Stimulated activated CD8-positive, alpha-beta memory T cell treated with anti-CD3 and anti-CD28 coated beads, Interleukin-15, amount 100 ng/mL, for 1 hour (primary cell): ENCODE data around the gene USP17L29.
"Not testable (repeated sequence)": the region's sequence is repeated elsewhere in the genome, so short reads cannot be mapped to it uniquely, and the experiment has no call there.

Experiments used
- DNase-seq: peaks from one replicate; pipeline ENCODE4 v3.0.0-alpha.2; 2020; ENCODE audit warnings: low read depth

The USP17L29 gene, protein sequence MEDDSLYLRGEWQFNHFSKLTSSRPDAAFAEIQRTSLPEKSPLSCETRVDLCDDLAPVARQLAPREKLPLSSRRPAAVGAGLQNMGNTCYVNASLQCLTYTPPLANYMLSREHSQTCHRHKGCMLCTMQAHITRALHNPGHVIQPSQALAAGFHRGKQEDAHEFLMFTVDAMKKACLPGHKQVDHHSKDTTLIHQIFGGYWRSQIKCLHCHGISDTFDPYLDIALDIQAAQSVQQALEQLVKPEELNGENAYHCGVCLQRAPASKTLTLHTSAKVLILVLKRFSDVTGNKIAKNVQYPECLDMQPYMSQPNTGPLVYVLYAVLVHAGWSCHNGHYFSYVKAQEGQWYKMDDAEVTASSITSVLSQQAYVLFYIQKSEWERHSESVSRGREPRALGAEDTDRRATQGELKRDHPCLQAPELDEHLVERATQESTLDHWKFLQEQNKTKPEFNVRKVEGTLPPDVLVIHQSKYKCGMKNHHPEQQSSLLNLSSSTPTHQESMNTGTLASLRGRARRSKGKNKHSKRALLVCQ

DNA sequence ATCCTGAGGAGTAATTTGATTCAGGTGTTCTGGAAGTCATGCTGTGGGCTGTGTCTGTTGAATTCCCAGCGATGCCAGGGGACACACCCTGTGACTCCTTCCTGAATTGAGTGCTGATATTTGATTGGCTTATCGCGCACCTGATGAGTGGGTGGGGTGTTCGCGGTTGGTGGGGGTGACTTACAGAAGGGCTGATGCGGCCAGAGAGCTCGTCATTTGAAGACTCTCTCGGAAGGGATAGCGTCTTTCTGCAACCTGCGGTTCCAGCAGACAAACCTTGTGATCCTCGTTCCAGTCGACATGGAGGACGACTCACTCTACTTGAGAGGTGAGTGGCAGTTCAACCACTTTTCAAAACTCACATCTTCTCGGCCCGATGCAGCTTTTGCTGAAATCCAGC is at the start of gene USP17L29:
Gene USP17L29, plus strand, starts transcription at position 301 of the 400 bp plus-strand sequence. Its CDS starts 0 bp downstream, at position 301.
- DNase-seq: not testable (repeated sequence)

DNA sequence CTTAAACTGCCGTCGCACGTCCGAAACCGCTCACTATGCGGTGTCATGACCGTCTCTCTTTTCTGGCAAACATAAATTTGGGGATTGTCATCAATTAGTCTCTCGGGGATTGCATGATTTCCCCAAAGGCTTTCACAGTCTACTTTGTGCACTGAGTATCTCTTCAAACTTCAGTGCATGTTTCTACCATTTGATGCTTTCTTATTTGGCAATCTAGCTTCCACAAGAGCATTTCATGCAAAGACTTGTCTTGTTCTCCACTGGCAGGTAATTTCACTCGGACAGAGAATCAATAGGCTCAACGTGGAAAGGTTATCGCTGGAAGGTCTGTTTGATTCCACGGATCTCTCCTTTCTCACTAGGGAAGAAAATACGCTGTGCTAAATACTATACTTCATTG is 29.2 kb upstream of the USP17L29 start:
- not testable (repeated sequence) for DNase-seq

GRCh38 chr4:9324865-9325264 is 28.6 kb upstream of the USP17L29 start, which contains the start of gene USP17L24:
Gene USP17L24 (plus strand): TSS chr4:9325165. CDS start chr4:9325165, 0 bp downstream.
- DNase-seq: not testable (repeated sequence)

GRCh38 chr4:9329611-9330010 is 23.8 kb upstream of the USP17L29 start, which contains the start of gene USP17L25:
Gene USP17L25 (plus strand): TSS chr4:9329911. CDS start chr4:9329911, 0 bp downstream.
- not testable (repeated sequence) for DNase-seq

GRCh38 chr4:9334358-9334757 is 19.1 kb upstream of the USP17L29 start, which contains the start of gene USP17L26:
Gene USP17L26 (plus strand): TSS chr4:9334658. CDS start chr4:9334658, 0 bp downstream.
- DNase-seq: not testable (repeated sequence)

GRCh38 chr4:9339103-9339502 is 14.3 kb upstream of the USP17L29 start, which contains the start of gene USP17L5:
Gene USP17L5 (plus strand): TSS chr4:9339403. CDS start chr4:9339403, 0 bp downstream.
- not testable (repeated sequence) for DNase-seq

DNA sequence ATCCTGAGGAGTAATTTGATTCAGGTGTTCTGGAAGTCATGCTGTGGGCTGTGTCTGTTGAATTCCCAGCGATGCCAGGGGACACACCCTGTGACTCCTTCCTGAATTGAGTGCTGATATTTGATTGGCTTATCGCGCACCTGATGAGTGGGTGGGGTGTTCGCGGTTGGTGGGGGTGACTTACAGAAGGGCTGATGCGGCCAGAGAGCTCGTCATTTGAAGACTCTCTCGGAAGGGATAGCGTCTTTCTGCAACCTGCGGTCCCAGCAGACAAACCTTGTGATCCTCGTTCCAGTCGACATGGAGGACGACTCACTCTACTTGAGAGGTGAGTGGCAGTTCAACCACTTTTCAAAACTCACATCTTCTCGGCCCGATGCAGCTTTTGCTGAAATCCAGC is 9.6 kb upstream of the USP17L29 start, which contains the start of gene USP17L27:
Gene USP17L27, plus strand, starts transcription at position 301 of the 400 bp plus-strand sequence. Its CDS starts 0 bp downstream, at position 301.
- not testable (repeated sequence) for DNase-seq

DNA sequence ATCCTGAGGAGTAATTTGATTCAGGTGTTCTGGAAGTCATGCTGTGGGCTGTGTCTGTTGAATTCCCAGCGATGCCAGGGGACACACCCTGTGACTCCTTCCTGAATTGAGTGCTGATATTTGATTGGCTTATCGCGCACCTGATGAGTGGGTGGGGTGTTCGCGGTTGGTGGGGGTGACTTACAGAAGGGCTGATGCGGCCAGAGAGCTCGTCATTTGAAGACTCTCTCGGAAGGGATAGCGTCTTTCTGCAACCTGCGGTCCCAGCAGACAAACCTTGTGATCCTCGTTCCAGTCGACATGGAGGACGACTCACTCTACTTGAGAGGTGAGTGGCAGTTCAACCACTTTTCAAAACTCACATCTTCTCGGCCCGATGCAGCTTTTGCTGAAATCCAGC is 4.8 kb upstream of the USP17L29 start, which contains the start of gene USP17L28:
Gene USP17L28, plus strand, starts transcription at position 301 of the 400 bp plus-strand sequence. Its CDS starts 0 bp downstream, at position 301.
- DNase-seq: not testable (repeated sequence)

DNA sequence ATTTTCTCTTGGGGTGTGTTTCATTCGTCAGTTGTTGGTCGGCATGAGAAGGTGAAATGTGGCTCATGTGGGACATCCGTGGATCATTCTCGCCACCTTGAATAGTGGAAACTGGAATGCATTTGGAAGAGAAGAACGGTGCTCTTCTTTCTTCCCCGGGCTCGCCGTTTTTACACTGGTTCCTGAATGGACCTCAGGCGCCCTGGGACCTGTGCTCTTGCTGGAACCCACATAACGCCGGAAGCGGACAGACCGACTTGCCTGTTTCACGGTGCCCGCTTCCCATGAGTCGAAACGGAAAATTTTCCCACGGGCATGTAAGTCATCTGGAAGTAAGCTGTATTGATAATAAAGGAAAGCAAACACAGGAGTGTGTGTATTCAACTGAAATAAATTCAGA is 2.6 kb upstream of the USP17L29 start:
- not testable (repeated sequence) for DNase-seq

DNA sequence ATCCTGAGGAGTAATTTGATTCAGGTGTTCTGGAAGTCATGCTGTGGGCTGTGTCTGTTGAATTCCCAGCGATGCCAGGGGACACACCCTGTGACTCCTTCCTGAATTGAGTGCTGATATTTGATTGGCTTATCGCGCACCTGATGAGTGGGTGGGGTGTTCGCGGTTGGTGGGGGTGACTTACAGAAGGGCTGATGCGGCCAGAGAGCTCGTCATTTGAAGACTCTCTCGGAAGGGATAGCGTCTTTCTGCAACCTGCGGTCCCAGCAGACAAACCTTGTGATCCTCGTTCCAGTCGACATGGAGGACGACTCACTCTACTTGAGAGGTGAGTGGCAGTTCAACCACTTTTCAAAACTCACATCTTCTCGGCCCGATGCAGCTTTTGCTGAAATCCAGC is 9.4 kb downstream of the USP17L29 start, which contains the start of gene USP17L30:
Gene USP17L30, plus strand, starts transcription at position 301 of the 400 bp plus-strand sequence. Its CDS starts 0 bp downstream, at position 301.
- DNase-seq: not testable (repeated sequence)

- DNase-seq: not testable (repeated sequence)
These were observed 26.4 kb downstream of the USP17L29 start for GRCh38 chr4:9379881-9380280.

- peak; percentile 10 for DNase-seq
These were observed 27.6 kb downstream of the USP17L29 start for GRCh38 chr4:9381012-9381534.

DNA sequence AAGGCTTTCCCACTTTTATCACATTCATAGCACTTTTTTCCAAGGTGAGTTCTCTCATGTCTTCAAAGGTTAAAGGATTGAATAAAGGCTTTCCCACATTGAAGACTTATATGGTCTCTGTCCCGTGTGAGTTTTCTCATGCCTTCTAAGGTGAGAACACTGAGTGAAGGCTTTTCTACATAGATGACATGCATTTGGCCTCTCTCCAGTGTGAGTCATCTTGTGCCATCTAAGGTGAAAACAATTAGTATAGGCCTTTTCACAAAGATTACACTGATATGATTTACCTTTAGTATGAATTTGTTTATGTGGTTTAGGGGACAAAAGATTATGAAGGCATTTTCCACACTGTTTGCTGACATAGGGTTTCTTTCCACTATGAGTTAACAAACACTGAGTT is 30.7 kb downstream of the USP17L29 start:
- no peak for DNase-seq

DNA sequence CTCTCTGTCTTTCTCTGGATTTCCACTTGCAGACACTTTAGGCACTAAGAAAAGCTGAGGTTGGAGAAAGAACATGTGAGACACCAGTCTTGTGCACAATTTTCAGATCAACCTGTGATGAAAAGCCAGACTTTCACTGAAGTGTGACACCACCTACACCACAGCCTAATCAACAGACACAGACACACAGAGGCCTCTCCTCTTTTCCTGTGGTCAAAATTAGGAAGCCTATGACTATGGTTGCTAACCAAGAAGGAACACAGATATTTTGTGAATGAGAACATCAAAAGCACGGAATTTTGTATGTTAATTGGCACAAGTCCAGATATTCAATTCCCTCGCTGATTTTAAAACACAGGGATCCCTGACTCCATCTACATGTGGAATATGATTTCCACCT is 35.6 kb downstream of the USP17L29 start:
- DNase-seq: not testable (repeated sequence)
